Caco-2 (cell line): ENCODE results near the gene EIF2A. TPM values are rescaled to one million over a fixed set of nuclear protein-coding genes. Genes with fewer than 3 reads are reported as not detected.

Source experiments
- BruUV-seq: library from RNA; stranded (reverse); fragments of 400-500 nt; replicated peaks from 2 replicates; lab custom pipeline; 2021; lab: Mats Ljungman, UMichigan
- CTCF ChIA-PET: fragments of 300-600 bp; sonication (Branson Sonifier 250); formaldehyde crosslinking; loops from one replicate; lab custom pipeline; 2022; ENCODE audit warnings: antibody characterized with exemption; lab: Charles Lee
- POLR2A ChIA-PET: fragments of 300-600 bp; sonication (Branson Sonifier 250); formaldehyde crosslinking; loops from one replicate; lab custom pipeline; 2022; ENCODE audit warnings: antibody characterized with exemption; lab: Charles Lee
- DNase-seq, 2 experiments: peaks; one replicate each; pipeline versions ENCODE4 v3.0.0 to v3.0.0-alpha.2; 2020 to 2022
- H3K27me3 ChIP-seq: replicated peaks from 2 replicates; pipeline ENCODE4 v1.6.0; 2011; ENCODE audit warnings: low read length; ENCODE audit not compliant: control insufficient read depth, insufficient read depth
- H3K36me3 ChIP-seq: 2 replicates; pipeline ENCODE4 v1.5.1; 2011; ENCODE audit warnings: low read length; ENCODE audit not compliant: control insufficient read depth, insufficient read depth
- H3K4me1 ChIP-seq: fragments of 250-450 bp; sonication (Bioruptor Pico); 2 replicates; pipeline ENCODE4 v1.5.1; 2020; ENCODE audit warnings: mild to moderate bottlenecking
- H3K4me3 ChIP-seq: 2 replicates; pipeline ENCODE4 v1.5.1; 2011; ENCODE audit warnings: low read depth, mild to moderate bottlenecking, control low read depth, low read length
- H3K9me3 ChIP-seq: fragments of 250-450 bp; sonication (Bioruptor Pico); 2 replicates; pipeline ENCODE4 v1.5.1; 2020; ENCODE audit warnings: mild to moderate bottlenecking, moderate library complexity
- H3K27ac Mint-ChIP-seq: one replicate; pipeline ENCODE4 v1.8.0; 2022; ENCODE audit warnings: mixed read lengths; ENCODE audit not compliant: unreplicated experiment
- H3K27me3 Mint-ChIP-seq: one replicate; pipeline ENCODE4 v1.8.0; 2022; ENCODE audit warnings: mixed read lengths; ENCODE audit not compliant: insufficient read depth, unreplicated experiment
- H3K36me3 Mint-ChIP-seq: one replicate; pipeline ENCODE4 v1.8.0; 2022; ENCODE audit warnings: mild to moderate bottlenecking, mixed read lengths; ENCODE audit not compliant: insufficient read depth, unreplicated experiment
- H3K4me1 Mint-ChIP-seq: one replicate; pipeline ENCODE4 v1.8.0; 2022; ENCODE audit warnings: low read depth, mixed read lengths; ENCODE audit not compliant: unreplicated experiment
- H3K4me3 Mint-ChIP-seq: one replicate; pipeline ENCODE4 v1.8.0; 2022; ENCODE audit warnings: mild to moderate bottlenecking, moderate library complexity, mixed read lengths; ENCODE audit not compliant: unreplicated experiment
- H3K9me3 Mint-ChIP-seq: one replicate; pipeline ENCODE4 v1.8.0; 2022; ENCODE audit warnings: mixed read lengths; ENCODE audit not compliant: unreplicated experiment
- intact Hi-C: fragments of 100-400 bp; cut with micrococcal nuclease; formaldehyde crosslinking; loops from one replicate; pipeline ENCODE4 v1.10.0; 2022; ENCODE audit not compliant: unreplicated experiment
- total RNA-seq: library from RNA; stranded (reverse); gene quantifications from 2 replicates; pipeline ENCODE4 v1.2.3, GENCODE V29; 2022
- TF ChIP-seq, protein P1 (sequence below), 2 experiments: fragments of 200-600 bp in 1 of 2; IDR thresholded peaks; 1 replicate in 1 of 2; 2 replicates in 1 of 2; pipeline versions ENCODE4 v1.5.1 to v1.8.0; 2011 to 2022; ENCODE audit warnings: antibody characterized with exemption in 1 of 2, control low read depth in 1 of 2, inconsistent platforms in 1 of 2, low read depth in 1 of 2, low read length in 1 of 2, mild to moderate bottlenecking in 1 of 2, moderate library complexity in 1 of 2; ENCODE audit not compliant: insufficient read depth in 1 of 2, severe bottlenecking in 1 of 2, unreplicated experiment in 1 of 2

EIF2A gene
- total RNA-seq, 1 experiment from 2014 or later = 97.1 TPM

DNA sequence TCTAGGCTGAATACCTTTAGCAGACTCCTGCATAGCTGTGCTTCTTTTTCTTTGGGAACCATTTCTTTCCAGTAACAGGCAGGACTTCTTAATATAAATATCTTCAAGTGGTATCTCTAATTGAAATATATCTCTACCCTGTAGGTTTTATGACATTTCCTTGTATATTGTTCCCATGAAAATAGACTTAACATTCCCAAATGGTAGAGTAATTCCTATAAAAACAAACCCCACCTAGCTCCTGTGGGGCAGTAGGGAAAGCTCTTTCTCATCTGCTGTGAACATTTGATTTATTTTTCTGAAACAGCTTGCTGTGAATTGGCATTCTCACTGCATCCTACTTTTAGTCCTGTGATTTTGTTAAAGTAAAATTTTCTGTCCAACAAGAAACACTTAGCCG lies 77.4 kb downstream of the EIF2A start:
- CTCF ChIA-PET = no interaction called here
- TF ChIP-seq, protein P1, sequence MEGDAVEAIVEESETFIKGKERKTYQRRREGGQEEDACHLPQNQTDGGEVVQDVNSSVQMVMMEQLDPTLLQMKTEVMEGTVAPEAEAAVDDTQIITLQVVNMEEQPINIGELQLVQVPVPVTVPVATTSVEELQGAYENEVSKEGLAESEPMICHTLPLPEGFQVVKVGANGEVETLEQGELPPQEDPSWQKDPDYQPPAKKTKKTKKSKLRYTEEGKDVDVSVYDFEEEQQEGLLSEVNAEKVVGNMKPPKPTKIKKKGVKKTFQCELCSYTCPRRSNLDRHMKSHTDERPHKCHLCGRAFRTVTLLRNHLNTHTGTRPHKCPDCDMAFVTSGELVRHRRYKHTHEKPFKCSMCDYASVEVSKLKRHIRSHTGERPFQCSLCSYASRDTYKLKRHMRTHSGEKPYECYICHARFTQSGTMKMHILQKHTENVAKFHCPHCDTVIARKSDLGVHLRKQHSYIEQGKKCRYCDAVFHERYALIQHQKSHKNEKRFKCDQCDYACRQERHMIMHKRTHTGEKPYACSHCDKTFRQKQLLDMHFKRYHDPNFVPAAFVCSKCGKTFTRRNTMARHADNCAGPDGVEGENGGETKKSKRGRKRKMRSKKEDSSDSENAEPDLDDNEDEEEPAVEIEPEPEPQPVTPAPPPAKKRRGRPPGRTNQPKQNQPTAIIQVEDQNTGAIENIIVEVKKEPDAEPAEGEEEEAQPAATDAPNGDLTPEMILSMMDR (IDR thresholded peaks at IDR 0.05; ENCODE audit: insufficient read depth in 1 of 2, low read depth in 1 of 2, low read length in 1 of 2, severe bottlenecking in 1 of 2, unreplicated experiment in 1 of 2) = no peak
- Mint-ChIP-seq H3K4me1 (no peaks in the 10 kb centered on the region), H3K9me3 (no peaks in the 10 kb centered on the region), H3K36me3 (peaks cover 23% of the 10 kb centered on the region), H3K27me3 (no peaks in the 10 kb centered on the region), H3K4me3 (no peak overlapping the region), H3K27ac (no peak overlapping the region)
- Histone ChIP-seq H3K4me1 (no peaks in the 10 kb centered on the region; the same call in 1 of the 2 replicates), H3K27me3 (no peaks in the 10 kb centered on the region), H3K4me3 (no peak overlapping the region), H3K9me3 (no peaks in the 10 kb centered on the region), H3K36me3 (no peaks in the 10 kb centered on the region)
- no peak for DNase-seq
- POLR2A ChIA-PET = no interaction called here
- intact Hi-C loops = no loop called here
- BruUV-seq = no TSS peak

DNA sequence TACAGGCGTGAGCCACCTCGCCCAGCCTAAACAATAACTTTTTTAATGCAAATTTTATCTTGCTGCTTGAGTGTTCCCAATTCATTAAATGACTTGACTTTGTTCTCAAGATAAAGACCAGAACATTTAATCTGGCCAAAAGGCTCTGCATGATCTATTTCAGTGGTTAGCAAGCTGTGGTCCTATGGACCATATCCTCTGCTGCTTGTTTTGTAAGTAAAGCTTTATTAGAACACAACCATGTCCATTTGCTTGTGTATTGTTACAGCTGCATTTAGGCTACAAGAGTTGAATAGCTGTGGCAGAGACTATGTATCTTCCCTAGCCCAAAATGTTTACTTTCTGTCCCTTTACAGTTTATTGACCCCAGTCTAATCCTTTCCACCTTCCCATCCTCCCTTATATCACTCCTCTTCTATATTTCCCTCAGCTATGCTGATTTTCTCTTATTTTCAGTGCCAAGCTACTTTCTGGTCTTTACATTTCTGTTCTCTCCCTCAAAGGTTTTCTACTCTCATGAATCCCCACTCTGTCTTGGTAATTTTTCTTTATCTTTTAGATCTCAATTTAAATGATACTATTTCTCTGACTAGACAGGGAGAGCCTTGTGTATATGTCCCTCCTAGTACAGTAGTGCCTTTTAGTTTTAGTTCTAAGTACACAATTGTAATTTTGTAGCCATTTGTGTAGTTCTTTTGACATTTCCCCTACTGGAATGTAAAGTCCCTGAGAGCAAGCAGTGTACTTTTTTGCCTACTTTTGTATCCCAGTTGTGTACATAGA lies 79.8 kb downstream of the EIF2A start:
- Mint-ChIP-seq H3K27ac (no peak overlapping the region), H3K27me3 (no peaks in the 10 kb centered on the region), H3K36me3 (peaks cover 28% of the 10 kb centered on the region), H3K9me3 (no peaks in the 10 kb centered on the region), H3K4me1 (no peaks in the 10 kb centered on the region), H3K4me3 (no peak overlapping the region)
- ChIA-PET POLR2A (no interaction called here), CTCF (no interaction called here)
- Histone ChIP-seq H3K9me3 (no peaks in the 10 kb centered on the region), H3K4me1 (no peaks in the 10 kb centered on the region), H3K36me3 (no peaks in the 10 kb centered on the region; the same call in 1 of the 2 replicates), H3K4me3 (no peak overlapping the region), H3K27me3 (no peaks in the 10 kb centered on the region)
- BruUV-seq = no TSS peak
- TF ChIP-seq, protein P1 (IDR thresholded peaks at IDR 0.05; ENCODE audit: insufficient read depth in 1 of 2, low read depth in 1 of 2, low read length in 1 of 2, severe bottlenecking in 1 of 2, unreplicated experiment in 1 of 2) = no peak
- DNase-seq = no peak
- intact Hi-C loops = no loop called here

DNA sequence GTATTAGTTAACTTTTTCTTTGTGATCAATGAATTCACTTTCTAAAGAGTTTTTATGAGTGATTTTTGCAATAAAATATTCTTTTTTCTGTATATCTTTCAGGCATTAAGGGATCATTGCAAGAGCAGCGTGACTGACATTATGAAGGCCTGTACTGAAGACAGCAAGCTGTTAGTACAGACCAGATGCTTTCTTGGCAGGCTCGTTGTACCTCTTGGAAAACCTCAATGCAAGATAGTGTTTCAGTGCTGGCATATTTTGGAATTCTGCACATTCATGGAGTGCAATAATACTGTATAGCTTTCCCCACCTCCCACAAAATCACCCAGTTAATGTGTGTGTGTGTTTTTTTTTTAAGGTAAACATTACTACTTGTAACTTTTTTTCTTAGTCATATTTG lies 81.0 kb downstream of the EIF2A start:
- no peaks in the 10 kb centered on the region; the same call in 1 of the 2 replicates for H3K36me3 ChIP-seq
- intact Hi-C loops = no loop called here
- no TSS peak for BruUV-seq
- H3K27me3 Mint-ChIP-seq = no peaks in the 10 kb centered on the region
- no peaks in the 10 kb centered on the region for H3K9me3 ChIP-seq
- no peak overlapping the region for H3K4me3 Mint-ChIP-seq
- H3K36me3 Mint-ChIP-seq = peaks cover 28% of the 10 kb centered on the region
- H3K4me1 Mint-ChIP-seq = no peaks in the 10 kb centered on the region
- no peak overlapping the region for H3K4me3 ChIP-seq
- POLR2A ChIA-PET = no interaction called here
- DNase-seq = no peak
- H3K9me3 Mint-ChIP-seq = no peaks in the 10 kb centered on the region
- no peaks in the 10 kb centered on the region for H3K4me1 ChIP-seq
- CTCF ChIA-PET = no interaction called here
- H3K27ac Mint-ChIP-seq = no peak overlapping the region
- TF ChIP-seq, protein P1 (IDR thresholded peaks at IDR 0.05; ENCODE audit: insufficient read depth in 1 of 2, low read depth in 1 of 2, low read length in 1 of 2, severe bottlenecking in 1 of 2, unreplicated experiment in 1 of 2) = no peak
- H3K27me3 ChIP-seq = no peaks in the 10 kb centered on the region
